HG03135 (cell line): ENCODE data around the gene CPVL.

ENCODE experiments used
- ATAC-seq: cut with Tn5 transposase; IDR thresholded peaks from one replicate; pipeline ENCODE4 v1.9.1; 2021; ENCODE audit warnings: mild to moderate bottlenecking, moderate library complexity; ENCODE audit not compliant: unreplicated experiment

Gene CPVL

DNA sequence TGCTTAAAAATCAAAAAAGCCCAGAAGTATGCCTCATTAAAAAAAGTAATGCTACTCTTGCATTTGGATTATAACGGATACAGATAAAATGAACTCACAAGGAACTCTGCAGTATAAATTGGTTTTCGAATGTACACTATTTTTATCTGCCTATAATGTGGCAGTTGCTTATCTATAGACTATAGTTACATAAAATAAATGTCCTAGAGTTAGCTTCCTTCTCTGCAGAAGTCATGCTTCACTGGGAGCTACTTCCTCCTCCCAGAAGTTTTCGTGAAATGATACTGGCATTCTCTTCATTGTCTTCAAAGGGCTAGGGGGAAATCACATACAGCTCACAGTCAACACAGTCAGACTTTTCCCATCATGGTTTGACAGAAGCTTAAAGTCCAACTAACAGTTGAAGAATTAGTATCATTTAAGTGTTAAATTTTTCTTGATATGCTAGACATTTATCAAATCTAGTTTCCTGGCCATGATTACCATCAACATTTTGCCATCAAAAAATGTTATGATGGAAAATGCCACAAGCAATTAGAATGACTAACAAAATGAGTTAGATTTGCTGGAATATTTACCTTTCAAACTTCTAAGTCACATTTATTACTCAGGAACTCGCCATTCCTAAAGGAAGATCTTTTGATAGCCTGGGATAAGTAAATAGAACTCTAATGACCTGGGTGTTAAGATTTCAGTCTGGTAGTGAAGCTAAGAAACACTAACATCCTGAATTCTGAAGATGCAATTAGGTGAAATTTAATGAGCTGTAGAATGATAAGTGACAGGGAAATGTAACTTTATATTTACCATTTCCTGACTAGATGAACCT, 100.9 kb downstream of the CPVL start:
- ATAC-seq: no peak

DNA sequence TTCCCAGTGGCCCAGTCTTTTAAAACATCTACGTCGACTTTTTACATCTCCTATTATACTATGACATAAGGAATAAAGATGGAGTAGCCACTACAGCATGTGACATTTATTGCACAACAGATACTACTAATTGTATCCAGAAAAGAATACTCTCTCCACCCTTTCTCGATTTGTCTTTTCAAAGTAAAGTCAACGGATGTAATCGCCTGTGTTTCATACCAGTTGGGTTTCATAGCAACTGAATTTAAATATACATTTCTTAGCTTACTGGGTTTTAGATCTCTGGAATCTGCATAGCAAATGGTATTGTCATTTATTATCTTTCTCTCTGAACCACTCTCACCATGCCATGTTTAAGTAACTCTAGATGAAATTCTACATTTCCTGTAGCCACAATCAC, 101.8 kb downstream of the CPVL start:
- ATAC-seq: no peak

DNA sequence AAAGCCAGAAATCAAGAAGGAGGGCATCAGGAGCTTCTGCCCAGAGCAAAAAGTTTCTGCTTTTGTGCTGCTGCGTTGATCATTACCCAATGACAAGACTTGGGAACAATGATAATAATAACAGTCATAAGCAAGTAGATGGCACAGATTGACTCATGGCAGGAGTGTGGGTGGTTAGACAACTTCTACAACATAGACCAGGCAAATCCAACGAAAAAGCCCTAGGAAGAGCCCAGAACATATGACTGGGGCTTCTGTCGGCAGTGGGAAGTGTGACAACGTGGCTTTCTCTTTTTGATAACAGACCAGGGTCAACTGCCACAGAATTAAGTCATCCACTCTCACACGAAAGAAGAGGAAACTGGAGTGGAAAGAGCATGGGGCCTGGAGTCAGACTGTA, 102.8 kb downstream of the CPVL start:
- no peak for ATAC-seq

DNA sequence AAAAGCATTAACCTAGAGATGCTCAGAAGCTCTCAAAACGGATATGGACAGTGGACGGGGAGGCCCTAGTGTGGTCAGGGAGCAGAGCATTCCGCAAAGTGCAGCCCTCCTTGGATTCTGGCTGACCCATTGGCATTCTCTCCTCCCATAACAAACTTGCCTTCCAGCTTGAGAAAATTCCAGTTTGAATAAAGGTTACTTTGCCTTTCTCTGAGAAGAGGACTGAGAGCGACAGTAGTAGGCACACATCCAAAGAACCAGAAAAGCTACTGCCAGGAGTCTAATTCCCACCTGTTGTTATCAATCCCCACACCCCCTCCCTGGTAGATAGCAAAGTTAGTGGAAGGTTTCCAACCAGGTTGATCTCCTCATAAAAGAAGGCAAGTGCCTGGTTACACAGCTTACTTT, 103.5 kb downstream of the CPVL start:
- ATAC-seq: no peak

DNA sequence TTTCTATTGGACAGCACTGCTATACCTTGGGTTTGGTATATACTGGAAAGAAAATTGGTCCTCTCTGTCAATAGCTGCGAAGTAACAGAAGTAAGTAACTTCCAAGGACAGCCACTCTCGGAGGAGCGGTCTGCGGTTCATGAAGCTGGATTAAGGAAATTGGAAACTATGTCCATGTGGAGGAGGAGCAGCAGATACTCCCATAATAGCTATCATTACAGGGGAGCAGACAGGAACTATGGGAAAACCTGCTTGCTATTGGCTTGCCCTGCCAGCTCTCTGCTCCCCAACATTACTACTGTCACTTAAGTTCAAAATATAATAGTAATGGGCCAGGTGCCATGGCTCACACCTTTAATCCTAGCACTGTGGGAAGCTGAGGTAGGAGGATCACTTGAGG, 104.3 kb downstream of the CPVL start:
- no peak for ATAC-seq

DNA sequence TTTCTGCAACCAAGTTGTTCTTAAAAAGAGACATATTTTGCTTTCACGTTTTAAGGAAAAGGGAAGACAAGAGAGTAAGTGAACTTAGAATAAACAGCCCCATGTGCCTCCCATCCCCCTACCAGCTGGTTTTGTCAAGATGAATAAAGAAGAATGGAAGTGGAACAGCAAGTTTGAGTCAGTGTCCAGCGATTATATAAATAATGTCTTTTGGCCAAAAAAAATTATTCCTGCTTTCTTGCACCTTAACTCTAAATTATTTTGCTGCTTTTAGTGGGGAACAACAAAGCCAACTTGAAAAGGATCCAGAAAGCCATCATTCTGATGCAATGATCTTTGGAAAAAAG, 105.8 kb downstream of the CPVL start:
- ATAC-seq: no peak

DNA sequence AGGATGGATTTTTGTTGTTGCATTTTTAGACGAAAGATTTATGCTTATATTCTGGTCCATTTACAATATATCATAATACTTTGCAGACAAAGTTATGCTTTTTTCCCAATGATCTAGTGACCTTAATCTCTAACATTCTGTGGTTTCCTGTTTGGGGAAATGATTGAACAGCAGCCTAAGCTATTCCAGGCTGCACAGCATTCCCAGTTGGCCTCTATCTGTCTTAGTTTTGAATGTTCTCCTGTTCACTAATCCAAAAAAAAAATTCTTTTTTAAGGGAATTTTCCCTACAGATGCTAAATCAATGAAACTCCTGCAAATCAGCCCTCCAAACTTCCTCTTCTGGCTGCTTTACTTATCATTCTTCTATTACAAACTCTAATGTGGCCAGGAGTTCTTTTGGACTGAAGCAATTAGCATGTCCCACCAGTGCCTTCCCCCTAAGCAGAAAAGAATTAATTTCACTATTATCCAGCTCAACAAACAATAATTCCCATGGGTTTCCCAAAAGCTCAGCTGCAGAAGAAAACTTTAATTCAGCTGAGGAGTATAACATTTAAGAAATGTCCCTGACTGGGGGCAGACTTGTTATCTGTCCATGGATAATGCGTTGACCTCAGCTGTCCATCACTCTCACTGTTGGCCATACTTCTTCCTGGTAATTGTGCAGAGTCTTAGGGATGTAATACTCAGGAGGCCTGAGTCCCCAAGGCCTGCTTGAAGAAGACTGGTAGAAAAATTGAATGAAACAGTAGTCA, 106.3 kb downstream of the CPVL start:
- no peak for ATAC-seq

DNA sequence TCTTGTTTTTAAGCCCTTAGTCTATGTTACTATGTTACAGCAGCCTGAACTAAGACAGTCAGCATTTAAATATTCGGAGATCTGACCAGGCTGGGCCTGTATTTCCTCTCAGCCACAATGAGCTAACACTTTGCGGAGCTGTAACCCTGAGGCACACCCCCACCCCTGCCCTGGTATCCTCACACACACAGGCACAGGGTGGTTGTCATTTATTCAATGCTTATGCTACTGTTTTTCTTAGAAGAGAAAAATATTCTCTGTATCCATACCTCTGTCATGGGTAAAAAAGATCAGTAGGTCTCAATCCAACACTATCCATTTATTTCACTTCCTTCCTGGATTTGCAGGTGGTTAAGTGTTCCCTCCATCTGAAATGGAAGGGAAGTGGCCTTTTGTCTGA, 107.9 kb downstream of the CPVL start:
- no peak for ATAC-seq

DNA sequence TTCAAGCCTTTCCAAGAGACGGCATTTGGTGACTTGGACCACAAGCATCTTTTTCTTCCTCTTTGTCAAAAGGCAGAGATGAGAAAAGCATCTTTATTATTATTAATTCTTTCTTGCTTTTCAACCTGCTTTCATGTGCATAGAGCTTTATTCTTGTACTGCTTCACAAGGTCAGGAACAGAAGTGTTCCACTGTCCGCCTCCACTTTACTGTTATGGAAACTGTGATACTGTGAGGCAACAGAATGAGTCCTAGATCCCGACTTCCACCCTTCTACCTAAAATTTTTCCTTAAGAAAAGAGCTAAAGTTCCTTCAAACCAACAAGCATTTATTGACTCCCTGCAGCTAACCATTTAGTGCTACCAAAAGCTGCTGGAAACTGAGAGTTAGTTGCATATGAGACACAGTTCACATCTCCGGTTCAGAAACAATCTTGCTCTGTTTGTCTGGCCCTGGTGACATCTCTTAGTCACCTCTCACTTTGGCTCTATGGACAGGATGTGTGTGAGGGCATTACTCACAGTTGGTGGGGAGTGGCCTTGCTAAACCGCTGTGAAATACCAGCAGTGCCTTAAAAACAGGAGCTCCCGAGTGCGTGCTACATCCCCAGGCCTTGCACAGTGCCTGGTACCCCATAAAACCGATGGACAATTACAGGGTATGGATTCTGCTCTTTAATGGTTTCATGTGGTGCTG, 111.1 kb downstream of the CPVL start:
- no peak for ATAC-seq

DNA sequence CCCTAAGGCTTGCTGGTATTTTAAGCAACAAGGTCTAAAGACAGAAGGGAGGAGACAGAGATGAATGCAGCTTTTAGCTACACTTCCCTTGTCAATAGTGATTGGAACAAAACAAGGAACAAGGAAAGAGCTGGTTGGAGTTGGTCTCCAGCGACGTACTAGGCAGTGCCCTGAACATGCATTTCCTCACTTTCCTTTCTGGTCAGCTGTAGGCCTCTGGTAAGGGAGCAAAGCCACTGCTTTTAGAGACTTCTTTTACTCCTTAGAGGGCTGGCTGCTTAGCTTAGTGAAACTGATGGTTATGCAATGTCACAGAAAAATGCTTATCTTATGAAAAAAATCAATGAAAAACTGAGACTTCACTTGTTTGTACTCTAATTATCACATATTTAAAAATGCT, 112.8 kb downstream of the CPVL start:
- no peak for ATAC-seq

DNA sequence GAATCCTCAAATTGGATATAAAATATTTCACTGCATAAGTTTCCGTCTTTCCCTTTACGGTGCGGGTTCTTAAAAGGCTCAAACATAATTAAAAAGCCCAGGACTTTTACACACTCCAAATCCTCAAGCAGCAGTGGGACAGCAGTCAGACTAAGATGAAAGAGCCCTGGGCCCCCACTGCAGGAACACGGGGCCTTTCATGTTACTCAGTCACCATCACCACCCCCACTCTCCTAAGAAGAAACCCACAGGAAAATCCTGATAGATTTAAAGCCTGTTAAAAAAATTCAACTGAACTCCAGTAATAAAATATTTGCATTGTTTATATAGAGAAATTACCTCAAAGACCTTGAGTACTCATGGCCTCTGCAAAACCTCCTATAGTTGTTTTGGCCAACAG, 114.2 kb downstream of the CPVL start:
- ATAC-seq: no peak

DNA sequence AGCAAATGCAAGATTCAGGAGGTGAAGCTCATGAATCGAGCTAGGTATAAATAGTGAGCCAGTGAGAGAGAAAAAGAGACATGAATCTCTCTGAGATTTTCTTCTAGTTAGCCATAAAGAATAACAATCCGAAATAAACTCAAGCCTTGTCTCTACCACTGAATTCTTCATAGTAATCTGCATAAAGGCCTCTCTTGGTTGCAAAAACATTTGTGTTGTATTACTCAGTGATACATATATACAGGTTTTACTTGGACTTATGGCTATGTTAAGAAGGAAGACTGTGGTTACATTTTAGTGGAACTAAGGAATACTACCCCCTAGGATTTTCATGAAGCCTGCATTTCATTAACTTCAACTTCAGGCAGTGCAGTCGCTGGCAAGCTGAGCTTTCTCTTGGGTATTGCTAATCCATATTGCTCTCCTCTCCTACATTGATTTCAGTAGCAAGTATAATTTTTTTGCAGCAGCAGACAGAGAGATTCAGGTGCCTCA, 115.5 kb downstream of the CPVL start:
- no peak for ATAC-seq

DNA sequence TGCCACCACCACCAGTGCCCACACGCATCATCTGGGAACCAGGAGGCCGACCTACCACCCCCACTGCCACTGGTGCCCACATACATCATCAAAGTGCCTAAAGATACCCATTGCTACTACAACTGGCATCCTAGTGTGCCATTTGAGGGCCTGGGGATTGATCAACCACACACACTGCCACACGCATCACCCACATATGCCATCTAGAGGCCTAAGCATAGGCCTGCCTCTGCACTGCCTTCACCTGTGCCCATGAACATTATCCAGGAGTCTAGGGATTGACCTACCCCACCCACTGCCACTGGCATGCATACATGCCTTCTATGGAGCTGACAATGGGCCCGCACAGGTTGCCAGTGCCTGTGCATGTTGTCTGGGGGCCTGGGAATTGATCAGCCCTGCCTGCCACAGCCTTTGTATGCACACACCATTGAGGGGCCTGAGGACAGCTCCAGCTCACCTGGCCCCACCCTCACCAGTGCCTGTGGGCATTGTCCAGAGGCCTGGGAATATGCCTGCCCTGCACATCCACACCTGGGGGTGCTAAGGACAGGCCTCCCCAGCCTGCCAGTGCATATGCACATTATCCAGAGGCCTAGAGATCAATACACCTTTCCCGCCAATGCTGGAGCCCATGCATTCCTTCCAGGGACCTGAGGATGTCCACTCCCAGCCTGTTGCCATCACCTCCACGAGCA, 123.9 kb downstream of the CPVL start:
- ATAC-seq: no peak

DNA sequence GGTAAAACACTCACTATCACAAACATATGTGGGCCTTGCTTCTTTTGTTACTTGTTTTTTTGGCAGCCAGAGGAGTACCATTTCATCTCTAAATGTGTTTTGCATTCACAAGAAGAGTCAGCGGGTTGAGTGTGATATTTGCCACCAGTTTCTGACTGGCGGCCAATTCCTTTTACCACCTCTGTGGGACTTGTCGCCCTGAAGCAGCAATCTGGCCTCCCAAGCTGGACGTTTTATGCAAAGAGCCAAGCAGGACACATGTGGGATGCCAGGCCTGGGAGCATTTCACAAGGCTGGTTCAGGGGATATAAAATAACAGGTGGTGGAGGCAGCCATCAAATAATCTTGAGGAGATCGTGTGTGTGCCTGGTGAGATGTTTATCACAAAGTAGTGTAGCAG, 126.4 kb downstream of the CPVL start:
- ATAC-seq: no peak

DNA sequence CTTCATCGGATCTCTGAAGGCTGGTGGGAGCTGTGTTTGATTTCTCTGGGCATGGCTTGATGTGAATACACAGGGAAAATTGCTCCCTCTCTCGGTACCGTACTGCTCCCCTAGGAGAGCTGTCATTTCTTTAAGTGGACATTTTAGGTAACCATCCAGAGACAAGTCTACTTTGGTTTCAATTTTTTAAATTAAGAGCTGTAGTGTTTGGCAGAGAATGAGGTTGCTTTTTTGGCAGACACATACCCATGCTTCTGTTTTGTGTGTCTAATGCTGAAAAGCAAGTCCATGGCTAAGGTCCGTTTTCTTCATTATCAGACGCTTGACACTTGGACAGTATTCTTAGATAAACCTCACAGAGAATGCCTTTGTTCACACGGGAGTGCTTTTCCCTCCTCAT, 127.0 kb downstream of the CPVL start:
- ATAC-seq: no peak

DNA sequence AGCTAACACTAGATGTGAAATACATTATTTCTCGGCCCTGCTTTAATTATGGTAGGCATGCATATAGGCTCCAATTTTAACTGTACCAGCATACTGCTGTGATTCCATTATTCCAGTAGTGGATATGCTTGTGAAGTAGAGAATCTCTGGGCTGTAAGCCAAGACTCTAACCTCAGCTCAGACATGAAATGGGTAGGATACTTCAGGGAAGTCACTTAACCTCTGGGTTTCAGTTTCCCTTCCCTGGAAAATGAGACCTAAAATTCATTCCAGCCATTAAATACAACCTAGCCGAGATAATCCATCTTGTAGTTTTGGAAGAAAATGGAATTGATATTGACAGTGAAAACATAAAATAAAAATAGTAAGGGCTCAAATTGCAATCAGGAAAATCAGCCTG, 128.6 kb downstream of the CPVL start:
- no peak for ATAC-seq

DNA sequence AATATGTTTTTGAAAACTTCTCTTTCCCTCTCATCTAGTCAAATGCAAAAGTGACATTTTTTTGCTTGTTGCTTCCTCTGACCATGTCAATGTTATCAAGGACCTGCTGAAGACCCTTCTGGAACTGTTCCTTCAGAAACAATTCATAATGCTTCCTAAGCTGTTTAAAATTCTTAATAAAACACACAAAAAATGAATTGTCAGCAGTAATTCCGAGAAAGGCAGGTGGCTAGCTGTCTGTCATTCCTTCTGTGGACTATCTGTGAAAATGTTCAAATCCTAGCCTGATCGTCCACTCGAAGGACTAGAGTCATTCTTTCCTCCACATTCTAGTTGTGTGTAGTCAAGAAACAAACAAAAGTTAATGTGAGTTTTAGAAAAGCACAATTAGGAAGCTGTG, 131.6 kb downstream of the CPVL start:
- no peak for ATAC-seq

DNA sequence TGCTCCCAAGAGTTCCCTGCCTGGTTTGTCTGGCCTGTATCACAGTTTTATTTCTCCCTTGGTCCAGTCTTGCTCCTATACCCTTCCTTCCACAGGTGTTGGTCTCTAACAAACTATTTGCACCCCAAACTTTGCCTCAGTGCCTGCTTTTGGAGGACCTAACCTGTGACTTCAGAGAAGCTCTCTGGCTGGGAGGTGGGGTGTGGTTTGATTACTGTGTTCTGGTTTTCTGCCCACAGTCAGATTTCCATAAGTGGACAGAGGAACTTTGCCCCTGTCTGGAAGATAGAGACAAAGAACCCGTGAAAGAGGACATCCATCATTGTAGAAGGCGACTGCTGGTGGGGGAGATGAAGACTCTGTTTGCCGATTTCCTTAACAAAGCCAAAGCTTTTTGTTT, 132.4 kb downstream of the CPVL start:
- ATAC-seq: no peak

DNA sequence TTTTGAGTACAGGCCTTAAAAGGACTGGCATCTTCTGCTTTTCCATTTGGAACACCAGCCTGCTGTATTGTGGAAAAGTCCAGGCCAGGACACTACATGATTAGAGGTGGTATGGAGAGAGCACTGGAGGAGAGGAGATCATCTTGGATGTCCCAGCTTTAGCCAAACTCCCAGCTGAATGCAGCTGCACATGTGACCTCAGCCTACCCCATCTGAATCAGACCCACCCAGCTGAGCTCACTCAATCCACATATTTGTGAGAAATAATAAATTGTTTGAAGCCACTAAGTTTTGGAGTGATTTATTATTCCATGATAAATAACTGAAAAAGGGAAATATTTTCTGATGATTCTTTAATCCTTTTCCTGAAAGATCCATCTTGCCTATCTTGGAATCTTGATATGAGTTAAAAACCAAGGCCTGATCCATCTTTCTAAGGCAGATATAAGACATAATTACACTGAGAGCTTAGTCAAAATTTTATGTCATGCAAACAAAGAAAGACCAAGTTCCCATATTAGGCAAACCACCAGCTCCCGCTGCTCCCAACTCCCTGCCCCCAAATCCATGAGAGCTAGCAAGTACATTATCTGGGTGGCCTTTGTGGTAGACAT, 133.1 kb downstream of the CPVL start:
- ATAC-seq: no peak

DNA sequence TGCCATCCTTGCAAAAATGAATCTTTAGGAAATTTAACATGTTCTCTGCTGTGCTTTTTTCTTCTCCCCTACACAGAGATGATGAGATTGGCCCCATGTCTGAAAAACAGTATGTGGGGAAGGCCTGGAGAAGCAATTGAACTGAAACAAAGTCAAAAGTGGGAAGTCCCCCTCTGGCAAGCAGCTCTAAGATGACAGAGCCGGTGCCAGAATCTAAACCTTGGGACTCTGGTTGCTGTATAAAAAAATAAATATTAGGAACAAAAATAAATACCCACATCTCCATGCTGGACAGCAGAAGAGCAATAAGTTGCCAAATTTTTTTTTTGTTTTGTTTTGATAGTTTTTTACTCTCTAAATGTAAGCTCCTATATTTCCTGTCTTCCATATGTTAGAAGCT, 136.4 kb downstream of the CPVL start:
- ATAC-seq: no peak

DNA sequence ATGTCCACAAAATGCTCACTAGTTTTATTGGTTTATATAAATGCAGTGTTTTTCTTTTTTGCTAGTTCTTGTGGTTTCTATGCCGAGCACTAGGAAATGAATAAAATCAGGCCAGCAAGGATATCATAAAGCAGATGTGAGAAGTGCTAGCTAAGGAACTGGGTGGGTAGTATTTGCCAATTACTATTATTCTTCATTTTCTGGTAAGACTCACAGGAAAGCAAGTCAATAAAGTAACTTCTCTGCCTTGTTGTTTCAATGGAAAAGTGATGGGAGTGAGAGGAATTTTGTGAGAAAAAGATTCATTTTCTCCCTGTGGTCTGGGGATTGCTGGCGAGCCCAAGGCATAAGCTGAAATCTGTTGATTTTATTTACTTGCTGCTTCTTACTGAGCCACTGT, 137.7 kb downstream of the CPVL start:
- no peak for ATAC-seq
